Fibroblast of lung (primary cell): Measurements from ENCODE around the gene COL15A1.

ENCODE experiments used
- CTCF ChIP-seq, 2 donors: IDR thresholded peaks in 1 of 2; conservative IDR thresholded peaks in 1 of 2; 1 replicate in 1 of 2; 2 replicates in 1 of 2; pipeline ENCODE4 v1.5.1; 2011 to 2012; ENCODE audit warnings: low read length in 2 of 2, control low read depth in 1 of 2, inconsistent platforms in 1 of 2, low read depth in 1 of 2, mild to moderate bottlenecking in 1 of 2
- EZH2 ChIP-seq: IDR thresholded peaks from 2 replicates; pipeline ENCODE4 v1.5.1; 2012; ENCODE audit warnings: low read length, control low read depth, mild to moderate bottlenecking; ENCODE audit errors: missing control alignments

- no peak for TF ChIP-seq CTCF (conservative IDR thresholded peaks at IDR 0.05 in 1 of 2, IDR thresholded peaks at IDR 0.05 in 1 of 2; ENCODE audit: low read depth in 1 of 2, low read length in 2 of 2)
- no peak for TF ChIP-seq EZH2
Observed at GRCh38 chr9:99073347-99073746, 129.6 kb downstream of the COL15A1 start.
